ENCODE results near the gene ARRDC1.

DNA sequence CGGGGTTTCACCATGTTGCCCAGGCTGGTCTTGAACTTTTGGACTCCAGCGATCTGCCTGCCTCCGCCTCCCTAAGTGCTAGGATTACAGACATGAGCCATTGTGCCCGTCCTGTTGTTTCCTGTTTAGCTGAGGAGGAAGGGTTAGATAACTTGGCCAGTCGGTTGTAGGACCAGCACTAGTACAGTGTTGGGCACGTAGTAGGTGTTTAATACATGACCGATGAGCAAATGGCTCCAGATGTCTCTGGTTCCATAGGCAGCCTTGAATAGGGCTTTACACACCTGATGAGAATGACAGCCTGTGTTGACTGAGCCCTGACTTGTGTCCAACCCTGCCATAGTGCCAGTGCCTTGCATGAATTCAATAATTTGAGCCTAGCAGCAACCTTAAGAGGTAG lies 15.1 kb downstream of the ARRDC1 start:
- no peak for TF ChIP-seq CTCF (IDR thresholded peaks at IDR 0.05)
- no peak for TF ChIP-seq ZFX (IDR thresholded peaks at IDR 0.05; ENCODE audit: borderline replicate concordance)
